ENCODE data around the gene SLC25A17.

SLC25A17 gene

DNA sequence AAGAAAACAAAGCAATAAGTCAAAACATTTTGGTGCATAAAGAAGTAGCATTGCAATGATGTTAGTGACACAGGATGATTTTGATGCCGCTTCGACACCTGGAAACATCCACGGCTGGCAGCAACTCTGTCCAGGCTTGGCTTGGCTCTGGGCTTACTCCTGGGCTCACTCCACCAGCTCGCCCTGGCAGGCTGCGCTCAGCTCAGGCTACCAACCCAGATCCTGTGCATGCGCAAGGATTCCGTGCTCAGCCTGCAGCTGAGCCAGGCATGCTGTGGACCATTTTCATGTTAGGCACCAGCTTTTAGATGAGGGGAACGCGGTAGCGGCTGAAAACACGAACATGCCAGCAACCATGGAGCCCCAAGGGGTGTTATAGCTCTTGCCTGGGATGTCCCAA is 66.0 kb downstream of the SLC25A17 start:
- DNase-seq = no peak
- TF ChIP-seq POLR2A (IDR thresholded peaks at IDR 0.05; ENCODE audit: low read length) (no peak), GATA1 (IDR thresholded peaks at IDR 0.05; ENCODE audit: low read depth, low read length) (no peak)

DNA sequence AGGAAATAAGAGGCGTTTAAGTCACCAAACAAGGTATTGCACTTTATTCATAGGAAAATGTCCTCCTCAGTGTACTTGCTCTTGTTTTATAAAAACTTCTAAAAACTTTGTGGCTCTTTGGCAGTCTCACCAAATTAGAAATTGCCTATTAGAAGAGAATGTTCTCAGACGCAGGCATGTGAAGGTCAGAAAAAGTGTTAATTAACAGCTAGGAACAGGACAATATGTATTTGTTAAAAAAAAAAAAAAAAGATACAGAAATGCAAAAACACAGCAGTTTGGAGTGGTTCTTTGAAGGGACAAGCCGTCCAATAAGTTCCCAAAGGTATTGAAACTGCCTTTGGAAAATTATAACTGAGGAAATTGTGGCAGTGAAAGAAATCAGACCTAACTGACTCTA is 67.9 kb downstream of the SLC25A17 start:
- no peak for DNase-seq
- TF ChIP-seq GATA1 (IDR thresholded peaks at IDR 0.05; ENCODE audit: low read depth, low read length) (no peak), POLR2A (IDR thresholded peaks at IDR 0.05; ENCODE audit: low read length) (no peak)

DNA sequence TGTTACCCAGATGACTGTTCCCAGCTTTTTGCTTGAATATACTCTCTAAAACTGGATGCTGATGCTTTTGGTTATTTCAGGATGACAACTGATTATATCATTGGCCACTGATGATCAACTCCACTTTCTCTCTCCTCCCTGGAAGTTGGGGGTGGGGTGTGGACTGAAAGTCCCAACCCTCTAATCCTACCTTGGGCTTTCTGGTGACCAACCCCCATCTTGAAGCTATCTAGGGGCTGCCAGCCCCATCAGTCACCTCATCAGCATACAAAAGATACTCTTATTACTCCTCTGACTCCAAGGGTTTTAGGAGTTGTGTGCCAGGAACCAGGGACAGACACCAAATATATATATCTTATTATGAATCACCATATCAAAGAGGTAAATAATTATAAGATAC is 69.3 kb downstream of the SLC25A17 start:
- no peak for DNase-seq
- TF ChIP-seq POLR2A (IDR thresholded peaks at IDR 0.05; ENCODE audit: low read length) = no peak
- TF ChIP-seq GATA1 (IDR thresholded peaks at IDR 0.05; ENCODE audit: low read depth, low read length) = no peak

DNA sequence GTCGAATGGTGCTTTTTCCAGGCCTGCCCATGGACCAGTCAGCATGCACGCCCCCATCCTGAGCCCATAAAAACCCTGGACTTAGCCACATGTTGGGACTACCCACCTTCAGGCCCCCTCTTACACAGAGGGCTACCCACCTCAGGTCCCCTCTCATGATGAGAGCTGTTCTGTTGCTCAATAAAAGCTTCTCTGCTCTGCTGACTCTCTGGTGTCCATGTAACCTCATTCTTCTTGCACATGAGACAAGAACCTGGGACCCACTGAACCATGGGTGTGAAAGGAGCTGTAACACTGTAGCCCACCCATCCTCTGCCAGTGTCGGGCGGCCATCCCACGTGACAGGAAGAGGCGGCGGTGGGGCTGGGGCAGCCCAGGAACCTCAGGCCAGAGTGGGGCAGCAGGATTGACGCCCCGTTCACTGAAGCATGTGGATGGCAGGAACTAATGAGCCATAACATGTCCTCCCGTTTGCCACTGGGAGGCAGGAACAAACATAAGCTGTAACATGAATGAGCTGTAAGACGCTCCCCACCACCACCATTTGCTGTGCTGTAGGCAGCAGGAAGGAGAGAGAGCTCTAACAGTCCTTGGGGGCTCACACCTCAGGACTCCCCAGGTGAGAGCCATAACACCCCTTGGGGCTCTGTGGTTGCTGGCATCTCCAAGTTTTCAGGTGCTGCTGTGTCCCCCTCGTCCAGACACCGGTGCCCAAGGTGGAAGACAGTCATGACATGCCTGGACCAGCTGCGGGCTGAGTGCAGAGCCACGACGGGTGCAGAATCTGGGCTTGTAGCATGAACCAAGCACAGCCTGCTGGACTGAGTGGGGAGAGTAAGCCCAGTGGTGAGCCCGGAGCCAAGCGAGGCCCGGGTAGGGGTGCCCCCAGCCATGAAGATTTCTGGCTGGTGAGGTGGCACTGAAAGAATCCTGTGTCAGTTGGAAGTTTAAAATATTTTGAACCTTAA is 70.5 kb downstream of the SLC25A17 start:
- no peak for DNase-seq
- TF ChIP-seq POLR2A (IDR thresholded peaks at IDR 0.05; ENCODE audit: low read length) (no peak), GATA1 (IDR thresholded peaks at IDR 0.05; ENCODE audit: low read depth, low read length) (no peak)

DNA sequence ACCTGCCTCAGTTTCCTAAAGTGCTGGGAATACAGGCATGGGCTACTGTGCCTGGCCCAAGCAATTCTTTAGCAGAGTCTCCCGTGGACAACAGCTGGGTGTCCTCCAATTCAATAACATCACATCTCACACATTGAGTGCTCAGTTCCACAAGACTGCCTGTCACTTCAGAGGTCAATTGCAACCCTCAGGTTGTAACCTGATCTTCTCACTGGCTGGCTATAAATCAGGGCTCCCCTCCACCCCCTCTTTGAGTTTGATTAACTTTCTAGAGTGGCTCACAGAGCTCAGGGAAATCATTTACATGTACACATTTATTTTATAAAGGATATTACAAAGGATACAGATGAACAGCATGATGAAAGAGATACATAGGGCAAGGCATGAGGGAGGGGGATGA is 71.8 kb downstream of the SLC25A17 start:
- DNase-seq = no peak
- no peak for TF ChIP-seq GATA1 (IDR thresholded peaks at IDR 0.05; ENCODE audit: low read depth, low read length)

DNA sequence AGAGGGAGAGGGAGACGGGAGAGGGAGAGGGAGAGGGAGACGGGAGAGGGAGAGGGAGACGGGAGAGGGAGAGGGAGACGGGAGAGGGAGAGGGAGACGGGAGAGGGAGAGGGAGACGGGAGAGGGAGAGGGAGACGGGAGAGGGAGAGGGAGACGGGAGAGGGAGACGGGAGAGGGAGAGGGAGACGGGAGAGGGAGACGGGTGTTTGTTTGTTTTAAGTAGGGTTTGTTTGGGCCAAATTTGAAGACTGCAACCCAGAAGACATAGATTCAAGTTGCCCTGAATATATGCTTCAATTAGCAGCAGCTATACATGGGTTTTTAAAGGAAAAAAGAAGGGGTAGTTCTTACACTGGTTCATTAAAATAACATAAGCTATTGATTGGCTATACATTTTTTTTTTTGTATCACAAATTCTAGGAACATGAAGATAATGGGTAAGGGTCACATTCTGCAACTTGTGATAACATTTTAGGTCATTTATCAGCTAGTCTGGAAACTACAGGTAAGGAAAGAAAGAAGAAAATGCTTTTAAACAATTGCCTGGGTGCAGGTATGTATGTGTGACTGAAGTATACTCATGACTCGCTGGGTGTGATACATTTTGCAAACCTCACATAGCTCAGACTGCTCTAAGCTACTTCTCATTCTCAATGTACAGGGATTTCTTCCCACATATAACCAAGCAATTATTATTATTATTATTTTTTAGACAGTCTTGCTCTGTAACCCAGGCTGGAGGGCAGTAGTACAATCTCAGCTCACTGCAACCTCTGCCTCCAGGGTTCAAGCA is 72.5 kb downstream of the SLC25A17 start:
- DNase-seq = no peak
- TF ChIP-seq POLR2A (IDR thresholded peaks at IDR 0.05; ENCODE audit: low read length) (no peak), GATA1 (IDR thresholded peaks at IDR 0.05; ENCODE audit: low read depth, low read length) (no peak)

DNA sequence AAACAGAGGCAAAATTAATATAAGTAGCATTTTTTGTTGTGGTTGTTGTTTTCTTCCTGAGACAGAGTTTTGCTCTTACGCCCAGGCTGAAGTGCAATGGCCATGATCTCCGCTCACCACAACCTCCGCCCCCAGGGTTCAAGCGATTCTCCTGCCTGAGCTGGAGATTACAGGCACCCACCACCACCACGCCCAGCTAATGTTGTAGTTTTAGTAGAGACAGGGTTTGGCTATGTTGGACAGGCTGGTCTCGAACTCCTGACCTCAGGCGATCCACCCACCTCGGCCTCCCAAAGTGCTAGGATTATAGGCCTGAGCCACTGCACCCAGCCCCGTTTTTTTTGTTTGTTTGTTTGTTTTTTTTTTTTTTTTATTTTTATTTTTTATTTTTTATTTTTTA is 75.4 kb downstream of the SLC25A17 start:
- no peak for DNase-seq
- no peak for TF ChIP-seq GATA1 (IDR thresholded peaks at IDR 0.05; ENCODE audit: low read depth, low read length)
- TF ChIP-seq POLR2A (IDR thresholded peaks at IDR 0.05; ENCODE audit: low read length) = no peak

DNA sequence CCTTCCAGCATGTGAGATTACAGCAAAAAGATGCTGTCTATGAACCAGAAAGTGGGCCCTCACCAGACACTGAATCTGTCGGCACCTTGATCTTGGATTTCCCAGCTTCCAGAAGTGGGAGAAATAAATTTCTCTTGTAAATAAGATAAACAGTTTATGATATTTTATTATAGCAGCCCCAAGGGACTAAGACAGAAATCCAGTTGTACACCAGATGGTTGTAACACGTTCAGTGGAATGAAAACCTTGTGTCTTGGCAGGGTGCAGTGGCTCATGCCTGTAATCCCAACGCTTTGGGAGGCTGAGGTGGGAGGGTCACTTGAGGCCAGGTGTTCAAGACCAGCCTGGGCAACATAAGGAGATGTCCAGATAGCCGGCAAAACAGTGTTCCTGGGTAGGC is 78.0 kb downstream of the SLC25A17 start:
- DNase-seq = no peak
- TF ChIP-seq GATA1 (IDR thresholded peaks at IDR 0.05; ENCODE audit: low read depth, low read length) = no peak
- TF ChIP-seq POLR2A (IDR thresholded peaks at IDR 0.05; ENCODE audit: low read length) = no peak

DNA sequence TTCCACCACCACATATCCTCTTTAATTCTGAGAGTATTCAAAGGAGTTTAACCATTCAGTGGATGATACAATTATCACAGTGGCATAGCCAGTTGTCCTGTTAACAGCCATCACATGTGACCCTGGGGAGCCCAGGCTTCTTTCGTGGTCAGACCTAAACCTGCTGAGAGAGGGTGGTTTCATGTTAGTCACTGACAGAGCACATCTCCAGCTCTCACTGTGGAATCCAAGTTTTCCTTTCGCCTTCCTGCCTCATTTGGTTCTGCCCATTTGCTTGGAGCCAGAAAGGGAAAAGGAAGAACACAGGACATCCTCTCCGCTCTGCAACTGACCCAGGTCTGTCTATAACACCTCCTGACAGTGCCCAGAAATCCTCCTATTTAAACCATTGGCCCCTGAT is 79.4 kb downstream of the SLC25A17 start:
- no peak for TF ChIP-seq POLR2A (IDR thresholded peaks at IDR 0.05; ENCODE audit: low read length)
- TF ChIP-seq GATA1 (IDR thresholded peaks at IDR 0.05; ENCODE audit: low read depth, low read length) = no peak
- DNase-seq = no peak

DNA sequence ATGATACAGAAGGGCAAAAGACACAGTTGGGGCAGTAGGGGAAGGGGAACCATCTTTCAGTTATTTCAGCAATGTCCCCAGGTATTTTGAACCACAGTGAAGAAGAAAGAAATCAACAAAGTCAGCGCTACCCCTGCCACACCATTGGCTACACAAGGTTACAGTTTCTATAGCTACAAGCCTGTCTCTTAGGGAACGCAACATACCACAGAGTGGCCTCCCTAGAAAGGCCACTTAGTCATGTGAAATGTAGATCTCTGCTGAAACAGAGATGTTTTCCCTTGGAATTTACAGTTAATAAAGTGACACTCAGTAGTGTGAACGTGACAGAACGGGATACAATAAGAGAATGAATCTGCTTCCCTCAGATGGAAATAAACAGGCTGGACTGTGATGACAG is 85.2 kb downstream of the SLC25A17 start:
- no peak for TF ChIP-seq GATA1 (IDR thresholded peaks at IDR 0.05; ENCODE audit: low read depth, low read length)
- no peak for DNase-seq

DNA sequence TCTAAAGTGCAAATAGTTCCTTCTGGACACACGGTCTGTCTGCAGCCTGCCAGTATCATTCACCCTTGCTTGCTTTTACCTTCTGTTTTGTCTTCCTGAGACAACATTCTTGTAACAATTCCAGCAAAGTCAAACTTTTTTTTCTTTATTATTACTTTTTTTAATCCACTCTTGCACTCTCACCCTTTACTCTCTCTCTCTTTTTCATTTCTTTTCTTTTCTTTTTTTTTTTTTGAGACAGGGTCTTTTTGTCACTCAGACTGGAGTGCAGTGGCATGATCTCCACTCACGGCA is 86.2 kb downstream of the SLC25A17 start:
- DNase-seq = no peak
- TF ChIP-seq POLR2A (IDR thresholded peaks at IDR 0.05; ENCODE audit: low read length) = no peak
- TF ChIP-seq GATA1 (IDR thresholded peaks at IDR 0.05; ENCODE audit: low read depth, low read length) = no peak

DNA sequence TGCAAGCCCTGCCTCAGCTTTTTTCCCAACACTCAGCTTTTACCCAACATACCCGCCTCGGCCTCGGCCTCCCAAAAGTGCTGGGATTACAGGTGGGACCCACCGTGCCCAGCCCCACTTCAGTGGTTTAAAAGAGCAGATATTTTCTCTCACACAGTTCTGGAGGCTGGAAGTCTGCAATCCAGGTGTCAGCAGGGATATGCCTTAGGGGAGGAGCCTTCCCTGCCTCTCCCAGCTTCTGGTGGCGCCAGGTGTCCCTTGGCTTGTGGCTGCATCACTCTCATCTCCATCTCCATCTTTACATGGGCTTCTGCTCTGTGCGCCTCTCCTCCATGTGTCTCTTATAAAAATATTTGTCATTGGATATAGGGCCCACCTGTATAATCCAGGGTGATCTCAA is 89.9 kb downstream of the SLC25A17 start:
- TF ChIP-seq GATA1 (IDR thresholded peaks at IDR 0.05; ENCODE audit: low read depth, low read length) = no peak
- no peak for TF ChIP-seq POLR2A (IDR thresholded peaks at IDR 0.05; ENCODE audit: low read length)
- no peak for DNase-seq

DNA sequence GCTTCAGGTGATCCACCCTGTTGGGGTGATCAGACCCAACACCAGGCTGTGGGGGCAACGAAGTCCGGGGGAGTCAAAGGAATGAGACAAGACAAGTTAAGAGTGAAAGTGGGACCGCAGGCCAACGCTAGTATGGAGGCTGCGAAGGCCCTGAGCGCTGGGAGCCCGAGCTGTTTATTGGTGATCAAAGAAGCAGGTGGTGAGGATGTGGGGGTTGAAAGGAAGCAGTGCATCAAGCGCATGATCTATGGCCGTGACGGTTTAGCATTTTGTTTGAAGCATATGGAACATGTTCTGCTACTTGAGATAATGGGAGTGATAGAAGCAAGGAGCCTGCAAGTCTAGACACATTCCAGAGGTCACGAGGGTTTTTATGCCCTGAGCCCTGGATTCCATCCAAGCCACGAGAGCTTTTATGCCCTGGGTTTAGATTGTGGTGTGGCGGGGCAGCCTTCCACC is 90.4 kb downstream of the SLC25A17 start:
- no peak for TF ChIP-seq POLR2A (IDR thresholded peaks at IDR 0.05; ENCODE audit: low read length)
- no peak for TF ChIP-seq GATA1 (IDR thresholded peaks at IDR 0.05; ENCODE audit: low read depth, low read length)
- no peak for DNase-seq

DNA sequence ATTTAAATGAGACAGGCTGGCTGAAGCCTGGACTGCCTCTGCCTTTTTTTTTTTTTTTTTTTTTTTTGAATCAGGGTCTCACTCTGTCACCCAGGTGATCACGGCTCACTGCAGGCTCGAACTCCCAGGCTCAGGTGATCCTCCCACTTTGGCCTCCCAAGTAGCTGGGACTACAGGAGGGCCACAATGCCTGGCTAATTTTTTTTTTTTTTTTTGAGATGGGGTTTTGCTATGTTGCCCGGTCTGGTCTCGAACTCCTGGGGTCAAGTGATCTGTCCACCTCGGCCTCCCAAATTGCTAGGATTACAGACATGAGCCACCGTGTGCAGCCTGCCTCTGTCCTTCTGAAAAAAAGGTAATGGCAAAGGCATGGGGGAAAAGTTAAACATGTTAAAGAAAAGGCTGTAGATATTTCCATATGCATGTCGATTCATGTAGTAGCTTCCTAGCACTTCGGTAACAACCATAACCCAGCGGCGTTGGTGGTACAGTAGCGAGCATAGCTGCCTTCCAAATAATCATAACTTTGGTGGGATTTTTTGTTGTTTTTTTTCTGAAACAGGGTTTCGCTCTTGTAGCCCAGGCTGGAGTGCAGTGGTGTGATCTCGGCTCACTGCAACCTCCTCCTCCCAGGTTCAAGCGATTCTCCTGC is 91.1 kb downstream of the SLC25A17 start:
- DNase-seq = no peak
- TF ChIP-seq GATA1 (IDR thresholded peaks at IDR 0.05; ENCODE audit: low read depth, low read length) (no peak), POLR2A (IDR thresholded peaks at IDR 0.05; ENCODE audit: low read length) (no peak)
